Measurements from ENCODE around the gene CYB5R4. TPM values are rescaled to one million over a fixed set of nuclear protein-coding genes. Genes with fewer than 3 reads are reported as not detected.
A peak's percentile ranks its signal among the peaks of the same experiment; 100 is the strongest.

The CYB5R4 gene
- total RNA-seq, 2 donors from 2014 or later: 35.6 to 48.6 TPM

GRCh38 chr6:83853178-83854000 lies 6.1 kb upstream of the CYB5R4 start, which contains the start of gene RIPPLY2:
Gene RIPPLY2 (plus strand): TSS chr6:83853360. CDS start chr6:83853417, 57 bp downstream.
- Mint-ChIP-seq H3K27ac (no peak within 1 kb of the TSS), H3K27me3 (peaks cover 63% of the 10 kb centered on the region)

DNA sequence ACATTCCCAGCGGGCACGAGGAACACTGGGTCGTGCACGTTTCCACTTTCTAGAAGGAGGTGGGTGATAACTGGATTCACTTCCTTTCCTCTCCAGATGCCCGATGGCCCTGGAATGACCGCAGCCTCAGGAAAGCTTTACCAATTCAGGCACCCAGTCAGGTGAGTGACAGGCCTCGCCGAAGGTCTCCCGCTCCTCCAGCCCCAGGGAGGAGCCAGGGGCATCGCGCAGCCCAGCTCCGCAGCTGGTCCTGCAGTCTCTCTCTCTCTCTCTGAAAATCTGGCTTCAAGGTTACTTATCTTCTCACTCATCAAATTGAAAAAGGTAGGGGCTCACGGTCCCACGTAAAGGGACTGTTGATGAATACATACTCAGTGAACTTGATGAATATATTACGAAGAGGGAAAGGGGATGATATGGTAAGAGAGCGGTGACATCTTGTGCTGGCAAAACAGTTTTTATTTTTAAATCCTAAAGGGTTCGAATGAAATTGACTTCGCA lies 5.4 kb upstream of the CYB5R4 start:
- H3K9me3 Mint-ChIP-seq: no peaks in the 10 kb centered on the region
- H3K27me3 Mint-ChIP-seq: peaks cover 57% of the 10 kb centered on the region
- H3K36me3 Mint-ChIP-seq (ENCODE audit: low read depth): no peaks in the 10 kb centered on the region
- H3K4me3 Mint-ChIP-seq: peak overlapping the region; percentile 70
- H3K27ac Mint-ChIP-seq: no peak overlapping the region
- H3K4me1 Mint-ChIP-seq: peaks cover 4% of the 10 kb centered on the region
- no peak for ATAC-seq (replicated peaks)

More at GRCh38 chr6:83853178-83854000, 6.1 kb upstream of the CYB5R4 start, which contains the start of gene RIPPLY2:
- Mint-ChIP-seq H3K36me3 (ENCODE audit: low read depth) (no peaks in the 10 kb centered on the region), H3K4me3 (peak within 1 kb of the TSS; percentile 70), H3K9me3 (no peaks in the 10 kb centered on the region), H3K4me1 (no peaks in the 10 kb centered on the region)
- peak; percentile 72 for ATAC-seq (replicated peaks)

DNA sequence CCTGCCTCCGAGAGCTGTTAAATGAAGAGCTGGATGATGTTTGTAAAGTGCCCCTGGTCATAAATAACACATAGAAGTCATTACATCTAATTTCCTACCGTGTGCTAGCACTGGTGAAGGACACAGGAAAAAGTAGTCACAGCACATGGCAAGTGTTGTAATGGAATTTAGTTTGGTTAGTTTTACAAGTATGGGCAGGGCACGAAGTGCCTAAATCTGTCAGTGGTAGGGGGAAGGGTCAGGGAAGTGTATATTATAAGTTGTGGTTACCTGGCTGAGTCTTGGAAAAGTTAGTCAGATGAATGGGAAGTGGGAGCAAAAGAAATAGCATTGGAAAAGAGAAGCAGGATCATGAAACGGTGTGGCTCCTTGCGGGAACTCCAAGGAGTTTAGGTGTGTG lies 4.7 kb upstream of the CYB5R4 start:
- Mint-ChIP-seq H3K4me1 (peaks cover 7% of the 10 kb centered on the region), H3K27ac (no peak overlapping the region), H3K9me3 (no peaks in the 10 kb centered on the region), H3K36me3 (ENCODE audit: low read depth) (no peaks in the 10 kb centered on the region), H3K27me3 (peaks cover 52% of the 10 kb centered on the region), H3K4me3 (peak overlapping the region; percentile 70)
- no peak for ATAC-seq (replicated peaks)

DNA sequence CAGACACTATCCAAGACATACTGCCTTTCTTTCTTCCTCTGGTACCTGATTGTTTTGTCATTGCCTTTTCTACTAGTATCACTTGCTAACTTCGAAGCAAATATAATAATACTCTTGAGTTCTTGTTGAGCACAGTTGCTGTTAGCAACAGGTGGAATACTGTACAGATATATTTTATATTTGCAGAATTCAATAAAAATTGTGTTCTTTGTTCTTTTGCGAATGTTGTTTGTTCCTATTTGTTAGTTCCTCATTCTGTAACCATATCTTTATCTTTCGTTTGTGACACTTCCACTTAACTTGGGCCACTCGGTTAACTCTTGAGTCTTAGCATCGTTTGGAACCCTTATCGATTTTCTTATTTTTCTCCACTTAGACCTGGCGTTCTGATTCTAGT lies 868 bp downstream of the CYB5R4 start:
- Mint-ChIP-seq H3K4me1 (peaks cover 25% of the 10 kb centered on the region), H3K27ac (peak overlapping the region; percentile 88), H3K9me3 (peaks cover 4% of the 10 kb centered on the region), H3K4me3 (peak overlapping the region; percentile 89), H3K27me3 (peaks cover 8% of the 10 kb centered on the region), H3K36me3 (ENCODE audit: low read depth) (peaks cover 27% of the 10 kb centered on the region)
- no peak for ATAC-seq (replicated peaks)

- peak overlapping the region; percentile 88 for H3K27ac Mint-ChIP-seq
- H3K9me3 Mint-ChIP-seq: peaks cover 4% of the 10 kb centered on the region
- peaks cover 4% of the 10 kb centered on the region for H3K27me3 Mint-ChIP-seq
- H3K36me3 Mint-ChIP-seq (ENCODE audit: low read depth): peaks cover 33% of the 10 kb centered on the region
- peak; percentile 11 for ATAC-seq (replicated peaks)
- peak overlapping the region; percentile 89 for H3K4me3 Mint-ChIP-seq
- peaks cover 25% of the 10 kb centered on the region for H3K4me1 Mint-ChIP-seq
These were observed 1.4 kb downstream of the CYB5R4 start for GRCh38 chr6:83860782-83861495.

- peaks cover 31% of the 10 kb centered on the region for H3K4me1 Mint-ChIP-seq
- H3K4me3 Mint-ChIP-seq: no peak overlapping the region
- no peaks in the 10 kb centered on the region for H3K27me3 Mint-ChIP-seq
- H3K27ac Mint-ChIP-seq: no peak overlapping the region
- H3K9me3 Mint-ChIP-seq: peaks cover 12% of the 10 kb centered on the region
- peaks cover 53% of the 10 kb centered on the region for H3K36me3 Mint-ChIP-seq (ENCODE audit: low read depth)
- no peak for ATAC-seq (replicated peaks)
These were observed 3.4 kb downstream of the CYB5R4 start for GRCh38 chr6:83862776-83863471.

GRCh38 chr6:83867043-83867442 lies 7.6 kb downstream of the CYB5R4 start:
- ATAC-seq (replicated peaks): no peak
- no peaks in the 10 kb centered on the region for H3K27me3 Mint-ChIP-seq
- peaks cover 85% of the 10 kb centered on the region for H3K36me3 Mint-ChIP-seq (ENCODE audit: low read depth)
- no peak overlapping the region for H3K27ac Mint-ChIP-seq
- peaks cover 8% of the 10 kb centered on the region for H3K9me3 Mint-ChIP-seq
- peaks cover 16% of the 10 kb centered on the region for H3K4me1 Mint-ChIP-seq
- no peak overlapping the region for H3K4me3 Mint-ChIP-seq

DNA sequence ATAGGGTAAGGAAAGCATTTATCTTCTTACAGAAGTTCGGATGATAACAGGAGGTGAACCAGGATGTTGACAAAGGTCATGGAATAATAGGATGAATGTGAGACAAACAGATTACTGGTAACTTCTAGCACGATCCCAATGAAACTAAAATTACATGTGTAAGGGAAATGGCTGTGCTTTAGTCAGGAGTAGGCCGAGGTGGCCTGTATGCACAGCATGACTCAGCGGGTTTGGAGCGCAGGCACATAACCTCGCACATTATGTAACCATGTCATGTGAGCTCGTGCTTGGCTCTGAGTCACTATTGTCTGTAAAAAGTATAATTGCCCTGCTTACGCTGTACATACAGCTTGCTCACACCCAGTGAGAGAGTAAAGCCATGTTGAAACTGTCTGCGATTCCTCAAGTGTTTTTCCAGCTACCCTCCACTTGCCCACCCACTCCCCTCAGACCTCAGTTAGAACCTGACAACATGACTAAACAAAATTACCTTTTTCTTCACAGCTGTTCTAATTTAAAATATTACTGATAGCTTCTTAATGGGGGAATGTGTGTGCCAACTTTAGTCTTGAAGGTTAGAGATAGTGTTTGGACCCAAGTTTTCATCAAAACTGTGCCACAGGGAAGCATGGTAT lies 8.2 kb downstream of the CYB5R4 start:
- Mint-ChIP-seq H3K4me3 (no peak overlapping the region), H3K9me3 (peaks cover 8% of the 10 kb centered on the region), H3K27ac (no peak overlapping the region), H3K27me3 (no peaks in the 10 kb centered on the region), H3K36me3 (ENCODE audit: low read depth) (peaks cover 81% of the 10 kb centered on the region), H3K4me1 (peaks cover 13% of the 10 kb centered on the region)
- ATAC-seq (replicated peaks): no peak

GRCh38 chr6:83868639-83869038 lies 9.2 kb downstream of the CYB5R4 start:
- H3K4me1 Mint-ChIP-seq: peaks cover 18% of the 10 kb centered on the region
- no peak overlapping the region for H3K4me3 Mint-ChIP-seq
- peaks cover 8% of the 10 kb centered on the region for H3K9me3 Mint-ChIP-seq
- no peak overlapping the region for H3K27ac Mint-ChIP-seq
- no peak for ATAC-seq (replicated peaks)
- H3K27me3 Mint-ChIP-seq: no peaks in the 10 kb centered on the region
- peaks cover 79% of the 10 kb centered on the region for H3K36me3 Mint-ChIP-seq (ENCODE audit: low read depth)

DNA sequence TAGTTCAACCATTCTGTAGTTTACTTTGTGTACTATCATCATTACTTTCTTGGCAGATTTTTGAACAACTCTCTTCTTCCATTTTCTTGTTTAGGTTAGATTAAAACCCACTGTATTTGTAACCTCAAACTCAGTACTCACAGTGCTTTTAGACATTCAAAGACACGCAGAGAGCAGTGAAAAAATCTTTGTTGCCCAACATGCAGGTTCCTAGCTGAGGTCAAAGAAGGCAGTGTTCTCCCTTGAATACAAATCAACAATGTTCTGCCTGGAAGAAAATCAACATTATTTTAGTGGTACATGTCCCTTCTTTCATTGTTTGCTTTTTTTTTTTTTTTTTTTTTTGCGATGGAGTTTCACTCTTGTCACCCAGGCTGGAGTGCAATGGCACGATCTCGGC lies 11.2 kb downstream of the CYB5R4 start:
- ATAC-seq (replicated peaks): no peak
- no peak overlapping the region for H3K27ac Mint-ChIP-seq
- H3K36me3 Mint-ChIP-seq (ENCODE audit: low read depth): peaks cover 60% of the 10 kb centered on the region
- H3K4me3 Mint-ChIP-seq: no peak overlapping the region
- no peaks in the 10 kb centered on the region for H3K27me3 Mint-ChIP-seq
- H3K4me1 Mint-ChIP-seq: peaks cover 26% of the 10 kb centered on the region
- H3K9me3 Mint-ChIP-seq: peaks cover 8% of the 10 kb centered on the region

DNA sequence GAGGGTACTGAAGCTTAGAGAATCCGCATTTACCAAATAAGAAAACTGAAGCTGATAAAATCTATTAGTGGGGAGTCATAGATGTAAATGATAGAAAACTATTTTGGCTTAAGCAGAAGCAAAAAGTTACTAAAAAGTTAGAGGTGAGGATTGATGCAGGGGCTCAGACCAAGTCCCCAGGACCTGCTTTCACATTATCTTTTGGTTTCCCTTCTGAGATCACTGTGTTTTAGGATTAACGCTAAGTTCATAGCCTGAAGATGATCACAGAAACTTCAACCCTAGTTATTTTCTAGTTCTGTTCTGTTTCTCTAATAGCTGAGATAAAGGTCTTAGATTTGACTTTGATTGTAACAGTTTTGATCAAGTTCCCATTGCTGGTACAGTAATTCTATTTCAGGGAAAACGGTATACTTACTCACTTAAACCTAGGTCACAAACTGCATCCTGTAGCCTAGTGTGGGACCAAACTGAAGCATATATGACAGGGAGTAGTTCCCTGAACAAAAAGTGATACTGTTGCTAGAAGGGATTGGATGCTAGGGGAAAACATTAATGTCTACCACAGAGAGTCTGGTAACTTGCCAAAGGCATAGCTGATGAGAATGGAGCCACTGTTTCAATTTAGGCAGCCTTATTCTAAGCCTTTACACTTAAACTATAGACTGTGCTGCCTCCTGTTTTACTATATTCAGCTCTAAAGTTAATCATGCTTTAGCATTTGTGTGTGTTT lies 13.1 kb downstream of the CYB5R4 start:
- Mint-ChIP-seq H3K27me3 (no peaks in the 10 kb centered on the region), H3K36me3 (ENCODE audit: low read depth) (peaks cover 41% of the 10 kb centered on the region), H3K27ac (no peak overlapping the region), H3K4me1 (peaks cover 25% of the 10 kb centered on the region), H3K9me3 (no peaks in the 10 kb centered on the region), H3K4me3 (no peak overlapping the region)
- ATAC-seq (replicated peaks): no peak

- H3K9me3 Mint-ChIP-seq: no peaks in the 10 kb centered on the region
- H3K4me3 Mint-ChIP-seq: no peak overlapping the region
- H3K36me3 Mint-ChIP-seq (ENCODE audit: low read depth): peaks cover 28% of the 10 kb centered on the region
- peaks cover 28% of the 10 kb centered on the region for H3K4me1 Mint-ChIP-seq
- no peak for ATAC-seq (replicated peaks)
- no peak overlapping the region for H3K27ac Mint-ChIP-seq
- no peaks in the 10 kb centered on the region for H3K27me3 Mint-ChIP-seq
These were observed 14.4 kb downstream of the CYB5R4 start for GRCh38 chr6:83873869-83874268.

DNA sequence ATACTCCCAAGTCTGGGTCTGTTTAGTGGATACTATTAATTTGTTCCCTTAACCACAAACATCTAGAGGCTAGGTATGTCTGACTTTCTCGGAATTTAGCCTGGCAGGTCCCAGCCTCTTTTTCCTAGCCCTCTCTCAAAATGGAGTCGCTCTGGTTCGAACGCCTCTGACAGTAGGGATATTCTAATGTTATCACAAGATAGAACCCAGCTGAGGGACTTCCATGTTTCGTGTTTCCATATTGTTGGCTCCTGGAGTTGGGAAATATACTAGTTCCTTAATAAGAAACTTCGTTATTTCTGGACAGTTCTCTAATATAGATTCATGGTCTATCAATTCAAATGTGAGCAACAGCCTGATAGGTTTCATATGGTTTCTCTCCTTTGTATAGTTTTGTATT lies 16.4 kb downstream of the CYB5R4 start:
- Mint-ChIP-seq H3K4me1 (peaks cover 40% of the 10 kb centered on the region), H3K27ac (no peak overlapping the region), H3K27me3 (no peaks in the 10 kb centered on the region), H3K36me3 (ENCODE audit: low read depth) (peaks cover 12% of the 10 kb centered on the region), H3K9me3 (no peaks in the 10 kb centered on the region), H3K4me3 (no peak overlapping the region)
- ATAC-seq (replicated peaks): no peak

Data from activated T-helper 17 cell treated with anti-CD3 and anti-CD28 coated beads, Interleukin-2, amount 50 U/mL, for 72 hours (primary cell).